ENCODE measurements around the gene COG3.

The COG3 gene

GRCh38 chr13:45508776-45509175 is 44.0 kb downstream of the COG3 start:
- no peaks in the 10 kb centered on the region for H3K9me3 ChIP-seq (ENCODE audit: control insufficient read depth, insufficient read depth, low read length)
- H3K36me3 ChIP-seq (ENCODE audit: insufficient read depth, low read length): peaks cover 13% of the 10 kb centered on the region
- H3K9ac ChIP-seq (ENCODE audit: low read depth, low read length): no peak overlapping the region
- H3K4me1 ChIP-seq (ENCODE audit: insufficient read depth, low read length): no peaks in the 10 kb centered on the region

- Histone ChIP-seq H3K4me1 (ENCODE audit: insufficient read depth, low read length) (no peaks in the 10 kb centered on the region), H3K36me3 (ENCODE audit: insufficient read depth, low read length) (peaks cover 12% of the 10 kb centered on the region), H3K9ac (ENCODE audit: low read depth, low read length) (no peak overlapping the region), H3K9me3 (ENCODE audit: control insufficient read depth, insufficient read depth, low read length) (no peaks in the 10 kb centered on the region)
These were observed 45.9 kb downstream of the COG3 start for GRCh38 chr13:45510672-45511071.

GRCh38 chr13:45511310-45512097 is 46.8 kb downstream of the COG3 start:
- Histone ChIP-seq H3K4me1 (ENCODE audit: insufficient read depth, low read length) (no peaks in the 10 kb centered on the region), H3K9ac (ENCODE audit: low read depth, low read length) (no peak overlapping the region), H3K9me3 (ENCODE audit: control insufficient read depth, insufficient read depth, low read length) (no peaks in the 10 kb centered on the region), H3K36me3 (ENCODE audit: insufficient read depth, low read length) (peaks cover 12% of the 10 kb centered on the region)

GRCh38 chr13:45512098-45512496 is 47.4 kb downstream of the COG3 start:
- H3K9ac ChIP-seq (ENCODE audit: low read depth, low read length): no peak overlapping the region
- H3K36me3 ChIP-seq (ENCODE audit: insufficient read depth, low read length): peaks cover 12% of the 10 kb centered on the region
- no peaks in the 10 kb centered on the region for H3K9me3 ChIP-seq (ENCODE audit: control insufficient read depth, insufficient read depth, low read length)
- H3K4me1 ChIP-seq (ENCODE audit: insufficient read depth, low read length): no peaks in the 10 kb centered on the region

- Histone ChIP-seq H3K9ac (ENCODE audit: low read depth, low read length) (no peak overlapping the region), H3K4me1 (ENCODE audit: insufficient read depth, low read length) (no peaks in the 10 kb centered on the region), H3K9me3 (ENCODE audit: control insufficient read depth, insufficient read depth, low read length) (no peaks in the 10 kb centered on the region), H3K36me3 (ENCODE audit: insufficient read depth, low read length) (peaks cover 13% of the 10 kb centered on the region)
These were observed 52.0 kb downstream of the COG3 start for GRCh38 chr13:45516757-45517156.

- H3K36me3 ChIP-seq (ENCODE audit: insufficient read depth, low read length): peaks cover 2% of the 10 kb centered on the region; the same call in 1 of the 2 replicates
- H3K9me3 ChIP-seq (ENCODE audit: control insufficient read depth, insufficient read depth, low read length): no peaks in the 10 kb centered on the region
- H3K4me1 ChIP-seq (ENCODE audit: insufficient read depth, low read length): no peaks in the 10 kb centered on the region
- no peak overlapping the region for H3K9ac ChIP-seq (ENCODE audit: low read depth, low read length)
These were observed 53.9 kb downstream of the COG3 start for GRCh38 chr13:45518525-45519245.

- no peak overlapping the region for H3K9ac ChIP-seq (ENCODE audit: low read depth, low read length)
- no peaks in the 10 kb centered on the region for H3K9me3 ChIP-seq (ENCODE audit: control insufficient read depth, insufficient read depth, low read length)
- H3K36me3 ChIP-seq (ENCODE audit: insufficient read depth, low read length): peaks cover 2% of the 10 kb centered on the region; the same call in 1 of the 2 replicates
- no peaks in the 10 kb centered on the region for H3K4me1 ChIP-seq (ENCODE audit: insufficient read depth, low read length)
These were observed 54.8 kb downstream of the COG3 start for GRCh38 chr13:45519493-45519892.

GRCh38 chr13:45521297-45521696 is 56.6 kb downstream of the COG3 start:
- Histone ChIP-seq H3K4me1 (ENCODE audit: insufficient read depth, low read length) (no peaks in the 10 kb centered on the region), H3K9me3 (ENCODE audit: control insufficient read depth, insufficient read depth, low read length) (no peaks in the 10 kb centered on the region), H3K36me3 (ENCODE audit: insufficient read depth, low read length) (peaks cover 2% of the 10 kb centered on the region; the same call in 1 of the 2 replicates), H3K9ac (ENCODE audit: low read depth, low read length) (no peak overlapping the region)

GRCh38 chr13:45522571-45522970 is 57.8 kb downstream of the COG3 start:
- Histone ChIP-seq H3K36me3 (ENCODE audit: insufficient read depth, low read length) (no peaks in the 10 kb centered on the region), H3K4me1 (ENCODE audit: insufficient read depth, low read length) (peaks cover 3% of the 10 kb centered on the region; the same call in 1 of the 2 replicates), H3K9ac (ENCODE audit: low read depth, low read length) (no peak overlapping the region)

GRCh38 chr13:45527699-45528462 is 63.1 kb downstream of the COG3 start:
- no peak overlapping the region for H3K9ac ChIP-seq (ENCODE audit: low read depth, low read length)
- no peaks in the 10 kb centered on the region for H3K9me3 ChIP-seq (ENCODE audit: control insufficient read depth, insufficient read depth, low read length)
- peaks cover 3% of the 10 kb centered on the region; the same call in 1 of the 2 replicates for H3K4me1 ChIP-seq (ENCODE audit: insufficient read depth, low read length)
- peaks cover 6% of the 10 kb centered on the region; the same call in 1 of the 2 replicates for H3K36me3 ChIP-seq (ENCODE audit: insufficient read depth, low read length)

More at GRCh38 chr13:45522571-45522970, 57.8 kb downstream of the COG3 start:
- no peaks in the 10 kb centered on the region for H3K9me3 ChIP-seq (ENCODE audit: control insufficient read depth, insufficient read depth, low read length)

- no peaks in the 10 kb centered on the region for H3K9me3 ChIP-seq (ENCODE audit: control insufficient read depth, insufficient read depth, low read length)
- H3K36me3 ChIP-seq (ENCODE audit: insufficient read depth, low read length): peaks cover 7% of the 10 kb centered on the region
- no peak overlapping the region for H3K9ac ChIP-seq (ENCODE audit: low read depth, low read length)
- peaks cover 3% of the 10 kb centered on the region; the same call in 1 of the 2 replicates for H3K4me1 ChIP-seq (ENCODE audit: insufficient read depth, low read length)
These were observed 65.0 kb downstream of the COG3 start for GRCh38 chr13:45529758-45530157.

GRCh38 chr13:45534604-45535003 is 69.9 kb downstream of the COG3 start:
- no peaks in the 10 kb centered on the region for H3K4me1 ChIP-seq (ENCODE audit: insufficient read depth, low read length)
- H3K9ac ChIP-seq (ENCODE audit: low read depth, low read length): no peak overlapping the region
- no peaks in the 10 kb centered on the region for H3K9me3 ChIP-seq (ENCODE audit: control insufficient read depth, insufficient read depth, low read length)
- peaks cover 13% of the 10 kb centered on the region for H3K36me3 ChIP-seq (ENCODE audit: insufficient read depth, low read length)

GRCh38 chr13:45536224-45536623 is 71.5 kb downstream of the COG3 start:
- Histone ChIP-seq H3K4me1 (ENCODE audit: insufficient read depth, low read length) (no peaks in the 10 kb centered on the region), H3K36me3 (ENCODE audit: insufficient read depth, low read length) (peaks cover 9% of the 10 kb centered on the region), H3K9ac (ENCODE audit: low read depth, low read length) (no peak overlapping the region), H3K9me3 (ENCODE audit: control insufficient read depth, insufficient read depth, low read length) (no peaks in the 10 kb centered on the region)

- H3K4me1 ChIP-seq (ENCODE audit: insufficient read depth, low read length): no peaks in the 10 kb centered on the region
- no peak overlapping the region for H3K9ac ChIP-seq (ENCODE audit: low read depth, low read length)
- H3K9me3 ChIP-seq (ENCODE audit: control insufficient read depth, insufficient read depth, low read length): no peaks in the 10 kb centered on the region
- peaks cover 7% of the 10 kb centered on the region for H3K36me3 ChIP-seq (ENCODE audit: insufficient read depth, low read length)
These were observed 72.8 kb downstream of the COG3 start for GRCh38 chr13:45537516-45537915.
